CD4-positive, alpha-beta T cell (primary cell): ENCODE measurements around the gene NFE2. TPM values are rescaled to one million over a fixed set of nuclear protein-coding genes. Genes with fewer than 3 reads are reported as not detected.

Experiments used
- ATAC-seq: fragments of 200-7000 bp; cut with Tn5 transposase; one replicate; pipeline ENCODE4 v1.10.0; 2022; ENCODE audit warnings: mild to moderate bottlenecking; ENCODE audit not compliant: poor library complexity
- CTCF ChIA-PET: fragments of 350-600 bp; sonication (Branson Sonifier 250); formaldehyde crosslinking; loops from one replicate; lab custom pipeline; 2021; ENCODE audit warnings: antibody characterized with exemption, inconsistent platforms; lab: Charles Lee
- POLR2A ChIA-PET: fragments of 350-600 bp; sonication (Branson Sonifier 250); formaldehyde crosslinking; loops from one replicate; lab custom pipeline; 2021; ENCODE audit warnings: antibody characterized with exemption, inconsistent platforms; lab: Charles Lee
- DNase-seq, 14 experiments: peaks; one replicate each; pipeline ENCODE4 v3.0.0-alpha.2; 2013 to 2020; ENCODE audit warnings: mixed read lengths in 2 of 14
- H3K27ac ChIP-seq, 2 donors: one replicate each; pipeline versions ENCODE4 v1.5.1 to v1.7.0; 2013; ENCODE audit warnings: low read length in 2 of 2, low read depth in 1 of 2, mild to moderate bottlenecking in 1 of 2
- H3K27me3 ChIP-seq, 2 experiments: 1 replicate in 1 of 2; 2 replicates in 1 of 2; pipeline versions ENCODE4 v1.6.1 to v1.7.0; 2013; ENCODE audit warnings: low read length in 2 of 2, control low read depth in 1 of 2, mild to moderate bottlenecking in 1 of 2, moderate library complexity in 1 of 2; ENCODE audit not compliant: insufficient read depth in 2 of 2, control insufficient read depth in 1 of 2
- H3K36me3 ChIP-seq: one replicate; pipeline ENCODE4 v1.6.1; 2013; ENCODE audit warnings: low read length, control low read depth; ENCODE audit not compliant: insufficient read depth
- H3K4me1 ChIP-seq: one replicate; pipeline ENCODE4 v1.6.1; 2013; ENCODE audit warnings: low read length, control low read depth; ENCODE audit not compliant: insufficient read depth
- H3K4me3 ChIP-seq: one replicate; pipeline ENCODE4 v1.5.1; 2013; ENCODE audit warnings: mild to moderate bottlenecking, low read length, moderate library complexity
- H3K9me3 ChIP-seq, 2 experiments: 1 replicate in 1 of 2; 2 replicates in 1 of 2; pipeline versions ENCODE4 v1.6.1 to v1.7.0; 2013; ENCODE audit warnings: low read length in 2 of 2, mild to moderate bottlenecking in 2 of 2, control low read depth in 1 of 2, moderate library complexity in 1 of 2; ENCODE audit not compliant: control insufficient read depth in 1 of 2, insufficient read depth in 1 of 2
- H3K27ac Mint-ChIP-seq: one replicate; pipeline ENCODE4 v1.8.0; 2020; ENCODE audit warnings: mixed read lengths
- H3K27me3 Mint-ChIP-seq: one replicate; pipeline ENCODE4 v1.8.0; 2021; ENCODE audit warnings: mixed read lengths
- H3K36me3 Mint-ChIP-seq: one replicate; pipeline ENCODE4 v1.8.0; 2021; ENCODE audit warnings: low read depth, mixed read lengths
- H3K4me1 Mint-ChIP-seq: one replicate; pipeline ENCODE4 v1.8.0; 2021; ENCODE audit warnings: low read depth, mixed read lengths
- H3K4me3 Mint-ChIP-seq: one replicate; pipeline ENCODE4 v1.8.0; 2020; ENCODE audit warnings: mild to moderate bottlenecking, mixed read lengths
- H3K9me3 Mint-ChIP-seq: one replicate; pipeline ENCODE4 v1.8.0; 2020; ENCODE audit warnings: mixed read lengths
- CTCF ChIP-seq: fragments of 200-600 bp; IDR thresholded peaks from one replicate; pipeline ENCODE4 v1.8.0; 2022; ENCODE audit warnings: antibody characterized with exemption, mild to moderate bottlenecking
- intact Hi-C, 2 experiments: fragments of 100-400 bp; cut with DNase I in 1 of 2; cut with micrococcal nuclease in 1 of 2; formaldehyde crosslinking; loops; one replicate each; pipeline versions ENCODE4 v1.15.1 to v1.9.0; 2023 to 2025; cut with DNase I, micrococcal nuclease
- total RNA-seq, 174 experiments: library from RNA in 2 of 174; stranded (reverse) in 2 of 174; gene quantifications; one replicate each; pipeline ENCODE4 v1.2.3 and lab custom pipeline; 2021 to 2026

Gene NFE2
- total RNA-seq, 2 experiments from 2014 or later: 0.20 TPM; not detected in 1

- intact Hi-C loops: no loop called here
- Histone ChIP-seq H3K4me3 (no peak overlapping the region), H3K9me3 (peaks cover 0 to 8% of the 10 kb centered on the region in 2 experiments), H3K27me3 (peaks cover 23 to 33% of the 10 kb centered on the region in 2 experiments), H3K27ac (no peak overlapping the region), H3K4me1 (peaks cover 27% of the 10 kb centered on the region), H3K36me3 (no peaks in the 10 kb centered on the region)
- H3K36me3 Mint-ChIP-seq: no peaks in the 10 kb centered on the region
- DNase-seq (no peak), ATAC-seq (no peak)
- H3K4me3 Mint-ChIP-seq: no peak overlapping the region
- H3K4me1 Mint-ChIP-seq: peaks cover 22% of the 10 kb centered on the region
- peaks cover 52% of the 10 kb centered on the region for H3K27me3 Mint-ChIP-seq
- ChIA-PET CTCF (interaction anchor here (1.8 kb wide), 1 partner anchor 70 kb away, joined by 5 read pairs; no protein-coding TSS in a partner anchor), POLR2A (interaction anchor here (1.0 to 1.4 kb wide), 3 partner anchors 13 to 60 kb away, joined by 3 to 5 read pairs (median 4); no protein-coding TSS in a partner anchor)
- H3K9me3 Mint-ChIP-seq: no peaks in the 10 kb centered on the region
- TF ChIP-seq CTCF: no peak
- no peak overlapping the region for H3K27ac Mint-ChIP-seq
These were observed 1.9 kb downstream of the NFE2 start for GRCh38 chr12:54298904-54299303.

GRCh38 chr12:54296393-54297099 is 4.3 kb downstream of the NFE2 start:
- Mint-ChIP-seq H3K4me3 (no peak overlapping the region), H3K27ac (no peak overlapping the region), H3K36me3 (no peaks in the 10 kb centered on the region), H3K27me3 (peaks cover 30% of the 10 kb centered on the region), H3K4me1 (peaks cover 17% of the 10 kb centered on the region), H3K9me3 (no peaks in the 10 kb centered on the region)
- H3K27ac ChIP-seq: no peak overlapping the region
- H3K4me1 ChIP-seq: peaks cover 22% of the 10 kb centered on the region
- no peak for TF ChIP-seq CTCF
- no peaks in the 10 kb centered on the region for H3K36me3 ChIP-seq
- POLR2A ChIA-PET: interaction anchor here (0.8 kb wide), 1 partner anchor 28 kb away, joined by 4 read pairs; the partner anchor contains the start of gene COPZ1
- intact Hi-C loops: no loop called here
- ATAC-seq (no peak), DNase-seq (no peak)
- H3K4me3 ChIP-seq: no peak overlapping the region
- peaks cover 0 to 8% of the 10 kb centered on the region in 2 experiments for H3K9me3 ChIP-seq
- H3K27me3 ChIP-seq: peaks cover 20 to 23% of the 10 kb centered on the region in 2 experiments
- CTCF ChIA-PET: no interaction called here

- no peak overlapping the region for H3K27ac ChIP-seq
- intact Hi-C loops: loop anchor here (1.0 to 2.0 kb wide), 3 partner anchors 66 to 73 kb away; no protein-coding TSS in a partner anchor
- no peaks in the 10 kb centered on the region for H3K36me3 ChIP-seq
- H3K27me3 ChIP-seq: peaks cover 5 to 8% of the 10 kb centered on the region in 2 experiments
- peaks cover 12% of the 10 kb centered on the region for H3K4me1 Mint-ChIP-seq
- no peak for DNase-seq
- no peaks in the 10 kb centered on the region for H3K9me3 Mint-ChIP-seq
- peaks cover 17% of the 10 kb centered on the region for H3K27me3 Mint-ChIP-seq
- H3K4me1 ChIP-seq: peaks cover 9% of the 10 kb centered on the region
- ChIA-PET CTCF (interaction anchor here (0.8 to 2.3 kb wide), 7 partner anchors 8 to 74 kb away, joined by 3 to 7 read pairs (median 3); partner anchors contain the start of gene COPZ1), POLR2A (interaction anchor here (1.1 to 2.7 kb wide), 3 partner anchors 11 to 65 kb away, joined by 3 to 11 read pairs (median 5); partner anchors contain the start of gene CBX5)
- ATAC-seq: no peak
- H3K36me3 Mint-ChIP-seq: no peaks in the 10 kb centered on the region
- no peak overlapping the region for H3K4me3 Mint-ChIP-seq
- TF ChIP-seq CTCF: no peak
- no peak overlapping the region for H3K27ac Mint-ChIP-seq
- no peak overlapping the region for H3K4me3 ChIP-seq
- no peaks in the 10 kb centered on the region for H3K9me3 ChIP-seq
These were observed 5.8 kb downstream of the NFE2 start for GRCh38 chr12:54294953-54295566.
